H1 (cell line): Measurements from ENCODE around the gene AKR1B1.

ENCODE experiments used
- EZH2 ChIP-seq: fragments of 200-600 bp; sonication (generic); IDR thresholded peaks from 2 replicates; pipeline ENCODE4 v1.7.1; 2012; ENCODE audit warnings: low read depth, mild to moderate bottlenecking, moderate library complexity, low read length, inconsistent platforms; ENCODE audit not compliant: severe bottlenecking
- SIX5 ChIP-seq: IDR thresholded peaks from 2 replicates; pipeline ENCODE4 v1.6.1; 2011; ENCODE audit warnings: mild to moderate bottlenecking, low read depth, low read length
- TBP ChIP-seq: IDR thresholded peaks from 2 replicates; pipeline ENCODE4 v1.6.1; 2011; ENCODE audit warnings: low read depth, low read length, improper control_type of control experiment
- TF ChIP-seq, protein P1 (sequence below), 3 experiments: IDR thresholded peaks; 1 replicate in 2 of 3; 2 replicates in 1 of 3; pipeline versions ENCODE4 v1.5.1 to v1.6.1; 2011; ENCODE audit warnings: low read length in 3 of 3, mild to moderate bottlenecking in 3 of 3, inconsistent platforms in 2 of 3, low read depth in 1 of 3, moderate library complexity in 1 of 3; ENCODE audit not compliant: insufficient read depth in 1 of 3; ENCODE audit errors: control extremely low read depth in 1 of 3

DNA sequence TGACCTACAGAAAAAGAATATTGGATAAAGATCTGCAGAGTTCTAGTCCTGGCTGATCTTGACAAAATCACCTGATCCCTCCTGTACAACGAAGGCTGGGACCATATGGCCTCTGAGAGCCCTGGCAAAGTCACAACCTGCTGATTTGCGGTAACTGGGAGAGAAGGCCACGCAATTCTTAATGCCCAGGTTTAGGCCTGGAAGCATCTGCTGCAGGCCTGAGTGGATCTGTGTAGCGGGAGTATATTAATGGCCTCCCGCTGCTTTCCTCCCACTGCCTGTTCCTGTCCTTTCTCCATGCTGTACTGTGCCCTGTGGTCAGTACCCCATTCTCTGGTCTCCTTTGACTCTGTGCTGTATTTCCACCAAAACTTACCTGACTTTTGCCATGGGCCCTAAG lies 24.2 kb downstream of the AKR1B1 start:
- TF ChIP-seq EZH2, result no peak
- no peak for TF ChIP-seq TBP
- TF ChIP-seq, protein P1, sequence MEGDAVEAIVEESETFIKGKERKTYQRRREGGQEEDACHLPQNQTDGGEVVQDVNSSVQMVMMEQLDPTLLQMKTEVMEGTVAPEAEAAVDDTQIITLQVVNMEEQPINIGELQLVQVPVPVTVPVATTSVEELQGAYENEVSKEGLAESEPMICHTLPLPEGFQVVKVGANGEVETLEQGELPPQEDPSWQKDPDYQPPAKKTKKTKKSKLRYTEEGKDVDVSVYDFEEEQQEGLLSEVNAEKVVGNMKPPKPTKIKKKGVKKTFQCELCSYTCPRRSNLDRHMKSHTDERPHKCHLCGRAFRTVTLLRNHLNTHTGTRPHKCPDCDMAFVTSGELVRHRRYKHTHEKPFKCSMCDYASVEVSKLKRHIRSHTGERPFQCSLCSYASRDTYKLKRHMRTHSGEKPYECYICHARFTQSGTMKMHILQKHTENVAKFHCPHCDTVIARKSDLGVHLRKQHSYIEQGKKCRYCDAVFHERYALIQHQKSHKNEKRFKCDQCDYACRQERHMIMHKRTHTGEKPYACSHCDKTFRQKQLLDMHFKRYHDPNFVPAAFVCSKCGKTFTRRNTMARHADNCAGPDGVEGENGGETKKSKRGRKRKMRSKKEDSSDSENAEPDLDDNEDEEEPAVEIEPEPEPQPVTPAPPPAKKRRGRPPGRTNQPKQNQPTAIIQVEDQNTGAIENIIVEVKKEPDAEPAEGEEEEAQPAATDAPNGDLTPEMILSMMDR (IDR thresholded peaks at IDR 0.05; ENCODE audit: control extremely low read depth in 1 of 3, insufficient read depth in 1 of 3, low read depth in 1 of 3, low read length in 3 of 3), result no peak
- TF ChIP-seq SIX5, result no peak
